Dermis blood vessel endothelial cell (primary cell): Measurements from ENCODE around the gene MINDY4. TPM values are rescaled to one million over a fixed set of nuclear protein-coding genes. Genes with fewer than 3 reads are reported as not detected.
A peak's percentile ranks its signal among the peaks of the same experiment; 100 is the strongest.

Experiments used
- DNase-seq: peaks from one replicate; pipeline ENCODE4 v3.0.0; 2010
- total RNA-seq: library from RNA; depleted of rRNA; stranded (reverse); fragments of >200 nt; gene quantifications from 2 replicates; pipeline ENCODE4 v1.2.3, GENCODE V29; 2014

The MINDY4 gene
- total RNA-seq, 1 donor from 2014 or later = 6.1 TPM

DNA sequence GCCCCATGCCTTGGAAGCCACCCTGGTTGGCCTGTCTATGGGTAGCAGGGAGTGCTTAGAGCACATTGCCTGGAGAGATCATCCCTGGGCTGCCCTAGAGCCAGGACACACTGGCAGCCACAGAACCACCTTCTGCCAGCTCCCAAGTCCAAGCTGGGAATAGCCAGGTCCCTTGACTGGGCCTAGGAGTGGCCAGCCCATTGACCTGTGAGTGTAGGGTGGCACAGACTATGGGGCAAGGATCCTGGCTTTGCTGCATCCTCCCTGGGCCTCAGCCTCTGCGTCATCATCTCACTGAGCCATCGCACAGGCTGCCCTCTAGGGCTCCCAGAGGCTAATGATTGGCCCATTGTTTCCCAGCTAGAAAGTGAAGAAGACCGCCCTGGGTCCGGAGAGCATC is 147.5 kb downstream of the MINDY4 start:
- DNase-seq = no peak

DNA sequence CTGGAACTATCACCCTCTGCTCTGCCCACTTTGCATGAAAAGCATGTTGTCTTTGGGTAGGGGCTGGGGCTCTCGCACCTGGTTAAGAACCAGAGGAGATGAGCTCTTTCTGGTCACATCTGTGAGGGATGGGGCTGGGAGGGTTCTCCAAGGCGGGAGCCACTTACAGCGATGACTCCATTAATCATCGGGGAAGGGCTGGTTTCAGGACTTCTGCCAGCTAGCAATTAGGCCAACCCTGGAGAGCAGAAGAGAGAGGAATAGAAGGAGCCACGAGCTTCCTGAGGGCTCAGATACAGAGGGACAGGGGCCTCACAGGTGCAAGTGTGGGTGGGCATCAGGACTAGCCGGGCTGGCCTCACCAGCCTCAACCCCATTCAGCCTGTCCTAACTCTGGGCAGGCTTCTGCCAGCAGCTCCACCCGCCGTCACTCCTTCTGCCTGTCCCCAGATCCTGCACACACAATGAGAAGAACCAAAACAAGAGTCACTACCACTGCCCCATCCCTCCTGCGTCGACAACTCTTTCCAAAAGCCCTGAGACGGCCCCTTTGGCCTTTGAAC is 148.9 kb downstream of the MINDY4 start:
- no peak for DNase-seq

DNA sequence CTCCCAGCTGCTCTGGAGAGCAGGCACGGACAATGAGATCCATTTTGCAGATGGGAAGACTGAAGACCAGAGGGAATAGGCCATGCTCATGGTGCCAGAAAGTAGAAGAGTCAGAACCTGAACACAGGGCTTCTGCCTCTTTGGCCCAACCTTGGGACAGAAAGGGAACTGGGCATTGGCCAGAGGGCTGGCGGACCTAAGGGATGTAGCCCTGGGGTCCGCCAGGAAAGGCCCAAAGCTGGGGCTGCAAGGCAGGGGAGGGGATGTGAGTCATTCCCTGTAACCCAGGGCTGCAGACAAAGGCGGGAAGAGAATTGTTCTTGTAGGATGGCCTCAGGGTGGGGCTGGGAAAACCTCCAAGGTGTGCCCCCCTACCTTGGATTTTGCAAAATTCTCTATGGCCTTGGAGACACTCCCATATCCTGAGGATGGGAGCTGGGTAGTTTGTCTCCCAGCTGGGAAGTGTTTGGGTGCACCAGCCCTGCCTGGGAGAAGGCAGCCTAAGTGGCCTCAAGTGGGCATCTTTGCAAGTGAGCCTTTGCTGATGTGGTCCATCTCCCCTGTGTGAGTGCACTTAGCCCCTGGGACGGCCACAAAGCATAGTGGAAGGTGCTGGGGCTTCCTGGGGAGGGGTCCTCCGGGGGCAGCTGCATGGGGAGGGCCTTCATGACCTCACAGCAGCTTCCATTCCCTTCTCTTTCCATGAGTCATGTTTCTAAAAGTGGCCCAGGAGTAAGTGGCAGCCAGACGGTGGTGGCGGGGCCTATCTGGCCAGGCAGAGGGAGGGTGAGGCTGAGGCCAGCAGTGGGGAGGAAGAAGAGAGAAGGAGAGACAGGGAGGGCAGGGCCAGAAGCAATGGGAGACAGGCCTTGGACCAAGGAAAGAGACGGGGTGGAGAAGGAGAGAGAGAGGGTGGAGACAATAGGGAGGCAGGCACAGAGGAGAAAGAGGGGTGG is 149.6 kb downstream of the MINDY4 start:
- DNase-seq = peak; percentile 72

DNA sequence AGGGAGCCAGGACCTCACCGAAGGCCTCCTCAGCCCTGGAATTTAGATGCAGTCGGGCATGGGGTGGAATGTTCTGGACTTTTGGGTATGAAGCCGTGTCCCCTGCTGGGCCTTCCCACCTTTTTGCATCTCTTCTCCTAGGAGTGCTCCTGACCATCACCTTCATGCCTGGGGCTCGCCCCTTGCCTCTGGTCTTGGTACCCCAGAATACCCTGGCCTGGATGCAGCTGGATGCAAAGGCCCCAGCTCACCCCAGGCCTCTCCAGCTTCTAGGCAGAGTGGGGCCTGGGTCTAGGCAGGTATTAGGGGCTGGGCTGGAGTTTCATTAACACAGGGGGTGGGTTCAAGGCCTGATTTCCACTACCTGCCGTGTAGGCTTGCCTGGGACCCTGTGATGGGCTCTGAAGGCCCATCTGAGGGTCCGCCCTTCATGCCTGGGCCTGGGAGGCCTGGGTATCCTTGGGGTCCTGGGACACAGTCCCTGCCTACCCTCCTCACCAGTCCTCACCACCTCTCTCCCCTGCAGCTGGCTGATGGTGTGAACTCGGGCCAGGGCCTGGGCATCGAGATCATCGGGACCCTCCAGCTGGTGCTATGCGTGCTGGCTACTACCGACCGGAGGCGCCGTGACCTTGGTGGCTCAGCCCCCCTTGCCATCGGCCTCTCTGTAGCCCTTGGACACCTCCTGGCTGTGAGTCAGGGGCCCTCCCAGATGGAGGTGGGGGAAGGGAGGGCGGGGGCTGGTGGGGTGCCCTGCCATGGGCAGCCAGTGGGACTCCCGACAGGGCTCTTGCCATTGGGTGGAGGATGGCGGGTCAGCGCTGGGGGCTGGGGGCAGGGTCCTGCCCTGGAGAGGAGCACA is 150.6 kb downstream of the MINDY4 start:
- no peak for DNase-seq

DNA sequence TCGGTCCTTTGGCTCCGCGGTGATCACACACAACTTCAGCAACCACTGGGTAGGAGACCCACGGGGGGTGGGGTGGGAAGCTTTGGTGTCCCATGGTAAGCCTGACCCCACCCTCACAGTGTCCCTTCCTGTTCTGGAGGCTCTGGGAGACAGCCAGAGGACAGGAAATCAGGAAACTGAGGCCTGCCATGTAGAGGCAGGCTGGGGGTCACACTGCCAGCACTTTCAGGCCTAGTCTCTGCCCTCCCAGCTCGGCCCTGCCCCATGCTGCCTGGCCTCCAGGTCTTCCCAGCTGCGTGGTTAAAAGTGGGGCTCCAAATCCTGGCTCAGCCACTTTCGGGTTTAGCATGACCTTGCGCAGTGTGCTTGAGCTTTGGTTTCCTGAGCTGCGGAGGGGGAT is 151.4 kb downstream of the MINDY4 start:
- DNase-seq = no peak

DNA sequence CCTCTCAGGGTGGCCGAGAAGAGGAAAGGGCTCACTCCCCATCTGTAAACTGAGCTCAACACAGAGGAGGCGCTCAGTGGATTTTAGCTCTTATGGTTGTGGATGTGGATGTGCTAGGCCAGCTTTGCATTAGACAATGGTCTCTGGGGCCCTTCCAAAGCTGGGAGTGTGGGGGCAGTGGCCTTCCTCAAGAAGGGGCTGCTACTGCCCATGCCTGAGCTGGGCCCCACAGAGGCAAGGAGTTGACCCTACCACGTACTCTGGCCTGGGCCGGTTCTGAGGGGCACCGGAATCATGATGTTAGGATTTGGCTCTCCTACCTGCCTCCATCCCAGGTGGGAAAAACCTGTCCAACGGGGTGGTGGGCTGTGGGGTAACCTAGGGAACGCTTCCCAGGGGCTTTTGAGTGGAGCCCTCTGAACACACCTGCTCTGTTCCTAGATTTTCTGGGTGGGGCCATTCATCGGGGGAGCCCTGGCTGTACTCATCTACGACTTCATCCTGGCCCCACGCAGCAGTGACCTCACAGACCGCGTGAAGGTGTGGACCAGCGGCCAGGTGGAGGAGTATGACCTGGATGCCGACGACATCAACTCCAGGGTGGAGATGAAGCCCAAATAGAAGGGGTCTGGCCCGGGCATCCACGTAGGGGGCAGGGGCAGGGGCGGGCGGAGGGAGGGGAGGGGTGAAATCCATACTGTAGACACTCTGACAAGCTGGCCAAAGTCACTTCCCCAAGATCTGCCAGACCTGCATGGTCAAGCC is 152.0 kb downstream of the MINDY4 start:
- DNase-seq = no peak

DNA sequence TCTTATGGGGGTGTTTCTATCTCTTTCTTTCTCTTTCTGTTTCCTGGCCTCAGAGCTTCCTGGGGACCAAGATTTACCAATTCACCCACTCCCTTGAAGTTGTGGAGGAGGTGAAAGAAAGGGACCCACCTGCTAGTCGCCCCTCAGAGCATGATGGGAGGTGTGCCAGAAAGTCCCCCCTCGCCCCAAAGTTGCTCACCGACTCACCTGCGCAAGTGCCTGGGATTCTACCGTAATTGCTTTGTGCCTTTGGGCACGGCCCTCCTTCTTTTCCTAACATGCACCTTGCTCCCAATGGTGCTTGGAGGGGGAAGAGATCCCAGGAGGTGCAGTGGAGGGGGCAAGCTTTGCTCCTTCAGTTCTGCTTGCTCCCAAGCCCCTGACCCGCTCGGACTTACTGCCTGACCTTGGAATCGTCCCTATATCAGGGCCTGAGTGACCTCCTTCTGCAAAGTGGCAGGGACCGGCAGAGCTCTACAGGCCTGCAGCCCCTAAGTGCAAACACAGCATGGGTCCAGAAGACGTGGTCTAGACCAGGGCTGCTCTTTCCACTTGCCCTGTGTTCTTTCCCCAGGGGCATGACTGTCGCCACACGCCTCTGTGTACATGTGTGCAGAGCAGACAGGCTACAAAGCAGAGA is 152.7 kb downstream of the MINDY4 start:
- no peak for DNase-seq

DNA sequence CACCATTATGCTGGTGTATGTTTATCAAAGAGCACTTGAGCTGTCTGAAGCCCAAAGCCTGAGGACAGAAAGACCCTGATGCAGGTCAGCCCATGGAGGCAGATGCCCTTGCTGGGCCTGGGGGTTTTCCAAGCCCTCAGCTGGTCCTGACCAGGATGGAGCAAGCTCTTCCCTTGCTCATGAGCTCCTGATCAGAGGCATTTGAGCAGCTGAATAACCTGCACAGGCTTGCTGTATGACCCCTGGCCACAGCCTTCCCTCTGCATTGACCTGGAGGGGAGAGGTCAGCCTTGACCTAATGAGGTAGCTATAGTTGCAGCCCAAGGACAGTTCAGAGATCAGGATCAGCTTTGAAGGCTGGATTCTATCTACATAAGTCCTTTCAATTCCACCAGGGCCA is 153.4 kb downstream of the MINDY4 start:
- no peak for DNase-seq

DNA sequence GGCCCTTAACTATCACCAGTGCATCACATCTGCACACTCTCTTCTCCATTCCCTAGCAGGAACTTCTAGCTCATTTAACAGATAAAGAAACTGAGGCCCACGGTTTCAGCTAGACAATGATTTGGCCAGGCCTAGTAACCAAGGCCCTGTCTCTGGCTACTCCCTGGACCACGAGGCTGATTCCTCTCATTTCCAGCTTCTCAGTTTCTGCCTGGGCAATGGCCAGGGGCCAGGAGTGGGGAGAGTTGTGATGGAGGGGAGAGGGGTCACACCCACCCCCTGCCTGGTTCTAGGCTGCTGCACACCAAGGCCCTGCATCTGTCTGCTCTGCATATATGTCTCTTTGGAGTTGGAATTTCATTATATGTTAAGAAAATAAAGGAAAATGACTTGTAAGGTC is 153.9 kb downstream of the MINDY4 start:
- no peak for DNase-seq

DNA sequence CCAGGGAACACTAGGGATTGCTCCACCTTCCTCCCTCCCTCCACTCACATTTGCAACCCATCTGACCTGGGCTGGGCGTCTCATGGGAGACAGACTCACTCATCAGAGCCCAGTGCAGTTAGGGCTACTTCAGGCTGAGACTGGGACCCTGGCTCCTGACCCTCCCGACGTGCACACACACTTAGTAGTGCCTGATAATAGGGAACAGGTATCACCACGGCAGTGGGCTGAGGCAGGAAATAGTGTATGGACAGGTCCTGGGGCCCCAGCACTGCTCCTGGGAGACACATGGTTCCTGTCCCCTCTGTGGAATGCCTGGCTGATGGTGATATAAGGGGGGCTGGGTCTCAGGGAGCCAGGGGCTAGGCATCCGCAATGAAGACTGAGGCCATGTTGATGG is 154.7 kb downstream of the MINDY4 start:
- no peak for DNase-seq

DNA sequence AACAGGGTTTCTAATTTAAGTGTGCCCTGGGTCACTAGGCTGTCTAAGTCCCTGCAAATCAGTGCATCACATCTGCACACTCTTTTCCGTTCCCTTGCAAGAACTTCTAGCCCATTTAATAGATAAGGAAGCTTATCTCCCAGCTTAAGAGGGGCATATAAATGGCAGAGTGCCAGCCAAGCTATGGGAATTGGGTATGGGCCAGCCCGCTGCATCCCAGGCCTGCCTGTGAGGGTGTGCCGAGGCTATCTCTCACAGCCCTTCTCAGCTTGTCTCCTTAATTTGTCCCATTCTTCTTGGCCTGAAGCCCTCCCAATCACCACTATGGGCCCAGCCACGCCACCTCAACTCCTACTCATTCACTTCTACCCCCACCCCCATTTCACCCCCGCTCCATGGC is 155.1 kb downstream of the MINDY4 start:
- DNase-seq = peak; percentile 25

DNA sequence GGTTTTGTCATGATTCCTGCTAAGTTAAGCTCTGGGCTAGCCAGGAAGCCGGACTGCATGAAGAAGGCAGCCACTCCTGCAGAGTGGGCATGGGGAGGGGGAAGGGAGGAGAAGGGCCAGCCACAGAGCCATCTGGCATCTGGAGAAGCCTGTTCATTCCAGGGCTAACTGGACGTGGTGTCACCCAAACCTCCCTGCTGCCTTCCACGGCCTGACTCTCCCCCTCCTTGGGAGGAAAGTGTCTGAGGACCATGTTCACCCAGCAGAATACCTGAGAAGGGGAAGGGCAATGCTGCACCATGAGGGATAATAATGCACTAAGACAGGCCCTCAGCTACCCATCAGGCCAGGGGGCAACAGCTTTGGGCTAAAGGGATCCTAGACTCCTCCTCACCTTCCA is 155.8 kb downstream of the MINDY4 start:
- no peak for DNase-seq

DNA sequence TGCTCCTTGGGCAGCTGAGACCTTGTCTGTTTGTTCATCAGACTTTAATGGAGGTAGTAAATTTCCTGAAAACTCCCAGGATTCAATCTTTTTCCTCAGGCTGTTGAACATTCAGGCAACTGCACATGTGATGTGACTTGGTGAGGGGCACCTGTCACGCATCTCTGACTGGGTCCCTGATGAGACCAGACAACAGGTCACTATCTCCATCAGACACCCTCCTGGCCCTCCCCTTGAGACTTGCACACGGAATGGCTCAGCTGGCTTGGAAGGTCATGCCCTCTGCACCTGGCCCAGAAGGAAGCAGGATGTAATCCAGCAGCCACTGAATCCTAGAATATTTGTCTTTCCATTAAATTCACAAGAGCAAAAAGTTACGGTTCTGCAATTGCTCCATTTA is 156.3 kb downstream of the MINDY4 start:
- no peak for DNase-seq

DNA sequence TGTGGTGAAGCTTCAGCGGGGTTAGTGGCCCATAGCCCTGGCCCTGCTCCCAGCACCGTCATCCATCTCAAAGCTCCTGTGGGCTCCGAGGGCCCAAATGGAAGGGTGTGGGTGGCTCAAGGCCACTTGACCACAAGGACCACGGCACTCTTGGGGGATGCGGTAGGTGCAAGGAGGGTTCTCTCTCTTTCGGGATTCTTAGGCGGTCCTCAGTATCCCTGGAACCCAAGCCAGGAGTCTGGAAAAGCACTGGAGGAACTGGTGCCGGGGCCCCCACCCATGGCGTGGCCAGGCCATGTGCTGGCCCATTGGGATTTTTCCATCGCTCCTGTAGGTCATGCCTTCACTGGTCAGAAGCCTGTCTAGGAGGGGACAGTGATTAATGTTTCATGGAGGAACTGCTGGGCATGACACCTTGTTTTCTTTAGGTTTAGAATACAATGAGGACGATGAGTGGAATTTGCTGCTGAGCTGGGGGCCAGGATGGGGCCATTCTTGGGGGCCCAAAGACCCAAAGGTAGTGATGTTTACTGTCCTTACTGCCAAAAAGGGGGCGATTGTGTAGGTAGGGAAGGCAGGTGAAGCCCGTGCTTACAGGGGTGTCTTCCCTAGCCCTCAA is 157.1 kb downstream of the MINDY4 start:
- no peak for DNase-seq

DNA sequence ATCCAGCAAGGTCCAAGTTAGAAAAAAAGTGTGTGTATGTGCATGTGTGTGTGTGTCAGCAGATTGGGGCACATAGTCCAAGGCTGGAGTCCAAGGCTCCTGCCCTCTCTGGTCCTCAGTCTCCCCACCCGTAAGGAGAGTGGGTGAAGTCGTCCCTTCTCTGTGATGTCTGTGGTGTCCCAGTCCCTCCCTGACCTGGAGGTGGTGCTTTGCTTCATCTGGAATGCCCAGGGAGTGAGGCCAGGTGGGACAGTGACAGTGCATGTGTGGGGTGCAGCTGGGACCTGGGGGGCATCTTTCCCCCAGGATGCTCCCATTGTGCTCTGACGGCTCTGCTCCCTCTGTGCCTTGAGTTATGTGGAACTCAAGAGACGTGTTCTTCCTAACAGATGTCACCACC is 158.5 kb downstream of the MINDY4 start:
- no peak for DNase-seq

DNA sequence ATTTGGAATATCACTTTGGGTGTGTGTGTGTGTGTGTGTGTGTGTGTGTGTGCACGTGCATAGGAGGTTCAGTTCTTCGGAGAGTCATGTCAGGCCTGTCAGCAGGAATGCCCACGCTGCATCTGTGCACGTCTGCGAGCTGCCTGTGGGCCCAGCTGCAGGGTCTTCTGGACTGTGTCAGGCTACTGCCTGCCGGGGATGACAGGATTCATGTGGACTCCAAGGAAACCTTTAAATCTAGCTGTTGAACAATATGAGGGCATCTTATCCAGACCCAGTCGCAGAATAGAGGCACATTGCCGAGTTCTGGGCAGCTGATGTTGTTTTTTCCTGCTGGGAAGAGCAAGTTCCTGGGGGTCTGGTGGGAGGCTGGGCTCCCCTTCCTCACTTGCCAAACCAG is 159.4 kb downstream of the MINDY4 start:
- no peak for DNase-seq

DNA sequence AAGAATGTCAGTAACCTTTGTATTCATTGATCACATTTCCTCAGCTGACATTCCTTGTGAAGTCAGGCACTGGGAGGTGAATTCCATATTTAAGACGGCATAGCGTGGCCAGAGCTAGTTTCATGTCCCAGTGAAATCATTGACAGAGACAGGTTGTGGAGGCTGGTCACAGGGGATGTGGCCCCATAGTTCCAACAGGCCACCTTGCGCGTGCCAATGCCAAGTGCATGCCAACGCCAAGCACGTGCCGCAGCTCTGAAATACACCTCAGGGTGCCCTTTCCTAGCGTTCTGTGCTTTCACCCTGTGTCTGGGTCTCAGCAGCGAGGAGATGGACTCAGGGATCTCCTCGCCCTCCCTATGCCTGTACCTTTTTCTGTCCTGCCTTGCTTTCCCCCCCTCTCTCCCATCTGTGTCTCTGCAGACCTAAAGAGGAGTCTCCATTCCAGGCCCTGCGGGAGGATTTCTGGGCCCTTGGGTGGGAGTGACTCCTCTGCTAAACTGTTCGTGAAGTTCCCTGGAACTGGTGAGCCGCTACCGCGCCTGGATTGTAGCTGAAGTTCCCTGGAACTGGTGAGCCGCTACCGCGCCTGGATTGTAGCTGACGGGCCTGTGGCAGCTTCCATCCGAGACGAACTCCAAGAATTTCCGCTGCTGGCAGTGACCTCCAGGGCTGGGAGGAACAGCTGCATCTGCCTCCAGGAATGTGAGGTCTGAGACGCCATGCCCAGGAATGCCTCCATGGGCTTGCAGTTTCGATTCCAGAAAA is 160.1 kb downstream of the MINDY4 start:
- no peak for DNase-seq

DNA sequence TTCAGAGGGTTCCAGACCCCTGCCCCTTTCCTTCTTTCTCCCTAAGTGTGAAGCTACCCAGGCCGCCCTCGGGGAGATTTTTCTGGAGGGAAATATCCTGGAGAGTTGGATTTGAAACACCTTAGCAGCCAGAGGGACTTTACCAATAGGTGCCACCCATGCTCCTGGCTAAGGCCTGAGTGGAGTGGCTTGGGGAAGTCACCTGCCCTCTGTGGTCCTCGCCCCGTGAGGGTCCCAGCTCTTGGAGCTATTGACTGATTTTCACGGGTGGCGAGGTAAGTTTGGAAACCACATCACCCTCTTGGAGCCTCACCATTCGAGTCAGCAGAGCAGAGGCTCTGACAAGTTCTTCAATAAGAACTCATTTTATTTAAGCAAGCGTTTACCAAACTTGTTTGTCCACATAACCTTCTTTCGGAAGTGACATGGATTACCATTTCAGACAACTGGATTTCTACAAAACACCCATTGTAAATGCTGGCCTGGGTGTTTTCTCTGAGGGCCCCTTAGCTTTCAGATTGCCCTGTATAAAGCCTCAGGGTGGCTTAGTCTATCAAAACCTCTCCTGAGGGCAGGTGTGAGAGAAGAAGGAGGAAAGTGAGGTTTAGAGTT is 160.8 kb downstream of the MINDY4 start:
- DNase-seq = no peak

DNA sequence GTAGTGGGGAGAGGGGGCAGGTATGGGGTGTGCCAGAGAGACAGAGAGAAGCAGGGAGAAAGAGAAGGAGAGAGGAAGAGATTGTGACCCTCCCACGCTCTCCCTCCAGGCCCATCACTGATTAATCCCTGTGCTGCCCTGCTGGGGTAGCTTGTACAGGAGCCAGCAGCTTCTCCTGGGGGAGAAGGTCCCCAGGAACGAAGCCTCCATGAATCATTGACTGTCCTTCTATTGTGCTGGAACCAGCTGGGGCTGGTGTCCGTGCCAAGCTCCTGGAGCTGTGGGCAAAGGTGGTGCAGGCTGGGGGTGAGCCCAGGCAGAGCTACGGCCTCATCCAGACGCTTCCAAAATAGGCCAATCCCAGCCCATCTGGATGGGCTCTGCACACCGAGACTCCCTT is 161.3 kb downstream of the MINDY4 start:
- DNase-seq = no peak
